ENCODE data around the gene KCMF1.
"Not testable (repeated sequence)": the region's sequence is repeated elsewhere in the genome, so short reads cannot be mapped to it uniquely, and the experiment has no call there.

The KCMF1 gene

GRCh38 chr2:84970868-84971509, at the start of gene KCMF1:
TSS of gene KCMF1 (plus strand) at chr2:84971161. CDS start at chr2:84971452, 291 bp downstream.
- DNase-seq, result peak; percentile 51

- no peak for DNase-seq
These were observed 48.0 kb upstream of the KCMF1 start for GRCh38 chr2:84923009-84923408.

GRCh38 chr2:84924173-84925106, 46.5 kb upstream of the KCMF1 start:
- DNase-seq, result no peak

- DNase-seq, result no peak
These were observed 45.6 kb upstream of the KCMF1 start for GRCh38 chr2:84925336-84925723.

GRCh38 chr2:84925724-84926376, 45.1 kb upstream of the KCMF1 start:
- peak; percentile 97 for DNase-seq

- no peak for DNase-seq
These were observed 43.7 kb upstream of the KCMF1 start for GRCh38 chr2:84927275-84927627.

GRCh38 chr2:84931384-84931821, 39.6 kb upstream of the KCMF1 start:
- no peak for DNase-seq

GRCh38 chr2:84938194-84938879, 32.6 kb upstream of the KCMF1 start:
- no peak for DNase-seq

- peak; percentile 54 for DNase-seq
These were observed 31.4 kb upstream of the KCMF1 start for GRCh38 chr2:84939426-84940087.

- no peak for DNase-seq
These were observed 30.9 kb upstream of the KCMF1 start for GRCh38 chr2:84940088-84940470.

GRCh38 chr2:84940831-84941412, 30.0 kb upstream of the KCMF1 start:
- no peak for DNase-seq

GRCh38 chr2:84942166-84942565, 28.8 kb upstream of the KCMF1 start:
- DNase-seq, result no peak

- no peak for DNase-seq
These were observed 28.0 kb upstream of the KCMF1 start for GRCh38 chr2:84942964-84943421.

GRCh38 chr2:84944295-84944909, 26.6 kb upstream of the KCMF1 start:
- DNase-seq, result no peak

GRCh38 chr2:84945838-84946203, 25.1 kb upstream of the KCMF1 start:
- not testable (repeated sequence) for DNase-seq

GRCh38 chr2:84946204-84947009, 24.6 kb upstream of the KCMF1 start:
- DNase-seq, result peak; percentile 46

- no peak for DNase-seq
These were observed 23.9 kb upstream of the KCMF1 start for GRCh38 chr2:84947010-84947593.

- no peak for DNase-seq
These were observed 17.4 kb upstream of the KCMF1 start for GRCh38 chr2:84953535-84953934.

GRCh38 chr2:84954329-84954728, 16.6 kb upstream of the KCMF1 start:
- no peak for DNase-seq

Data from activated CD4-positive, alpha-beta T cell treated with anti-CD3 and anti-CD28 coated beads for 1 hour (primary cell).